ENCODE results near the gene DNM2. TPM values are rescaled to one million over a fixed set of nuclear protein-coding genes. Genes with fewer than 3 reads are reported as not detected.

Gene DNM2
- total RNA-seq, 1 donor from 2014 or later, result 280 TPM

DNA sequence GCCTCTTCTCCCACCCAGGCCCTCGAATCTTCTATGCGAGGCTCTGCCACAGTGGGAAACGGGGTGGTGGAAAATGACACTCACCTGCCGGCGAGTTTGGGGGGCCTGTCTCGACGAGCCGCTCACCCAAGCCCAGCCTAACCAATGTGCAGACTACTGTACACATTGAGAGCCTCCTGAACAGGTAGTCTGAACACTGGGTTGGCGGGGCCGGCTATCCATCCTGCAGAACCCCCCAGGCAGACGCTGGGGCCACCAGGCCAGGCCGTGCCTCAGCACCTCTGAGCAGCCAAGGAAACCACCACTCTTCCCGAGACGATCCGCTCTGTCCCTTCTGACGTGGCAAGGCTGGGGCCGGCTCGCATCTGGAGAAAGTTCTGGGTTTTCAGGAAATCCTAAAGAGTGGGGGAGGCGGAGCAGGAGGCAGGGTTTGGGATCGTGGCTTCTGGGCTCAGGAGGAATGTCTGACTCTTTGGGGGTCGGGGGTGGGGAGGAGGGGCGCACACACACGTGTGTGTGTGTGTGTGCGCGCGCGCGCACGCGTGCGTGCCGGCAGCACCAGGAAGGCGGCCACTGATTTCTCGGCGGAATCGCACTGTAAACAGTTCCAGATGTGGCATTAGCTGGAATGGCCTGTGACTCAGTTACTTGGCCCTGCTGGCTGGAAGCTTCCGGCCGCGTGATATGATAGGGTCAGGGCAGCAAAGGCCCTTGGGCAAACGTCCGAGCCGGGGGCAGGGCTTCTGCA, 99.6 kb downstream of the DNM2 start:
- no peaks in the 10 kb centered on the region for H3K9me3 ChIP-seq
- H3K27ac ChIP-seq, result peak overlapping the region; percentile 60
- DNase-seq, result no peak
- intact Hi-C loops (cut with DNase I), result no loop called here
- no peaks in the 10 kb centered on the region for H3K27me3 ChIP-seq
- peak overlapping the region; percentile 40 for H3K4me3 ChIP-seq
- TF ChIP-seq, protein P1, sequence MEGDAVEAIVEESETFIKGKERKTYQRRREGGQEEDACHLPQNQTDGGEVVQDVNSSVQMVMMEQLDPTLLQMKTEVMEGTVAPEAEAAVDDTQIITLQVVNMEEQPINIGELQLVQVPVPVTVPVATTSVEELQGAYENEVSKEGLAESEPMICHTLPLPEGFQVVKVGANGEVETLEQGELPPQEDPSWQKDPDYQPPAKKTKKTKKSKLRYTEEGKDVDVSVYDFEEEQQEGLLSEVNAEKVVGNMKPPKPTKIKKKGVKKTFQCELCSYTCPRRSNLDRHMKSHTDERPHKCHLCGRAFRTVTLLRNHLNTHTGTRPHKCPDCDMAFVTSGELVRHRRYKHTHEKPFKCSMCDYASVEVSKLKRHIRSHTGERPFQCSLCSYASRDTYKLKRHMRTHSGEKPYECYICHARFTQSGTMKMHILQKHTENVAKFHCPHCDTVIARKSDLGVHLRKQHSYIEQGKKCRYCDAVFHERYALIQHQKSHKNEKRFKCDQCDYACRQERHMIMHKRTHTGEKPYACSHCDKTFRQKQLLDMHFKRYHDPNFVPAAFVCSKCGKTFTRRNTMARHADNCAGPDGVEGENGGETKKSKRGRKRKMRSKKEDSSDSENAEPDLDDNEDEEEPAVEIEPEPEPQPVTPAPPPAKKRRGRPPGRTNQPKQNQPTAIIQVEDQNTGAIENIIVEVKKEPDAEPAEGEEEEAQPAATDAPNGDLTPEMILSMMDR (IDR thresholded peaks at IDR 0.05), result no peak
- ATAC-seq, result no peak
- peaks cover 78% of the 10 kb centered on the region for H3K36me3 ChIP-seq
- peaks cover 10% of the 10 kb centered on the region for H3K4me1 ChIP-seq

DNA sequence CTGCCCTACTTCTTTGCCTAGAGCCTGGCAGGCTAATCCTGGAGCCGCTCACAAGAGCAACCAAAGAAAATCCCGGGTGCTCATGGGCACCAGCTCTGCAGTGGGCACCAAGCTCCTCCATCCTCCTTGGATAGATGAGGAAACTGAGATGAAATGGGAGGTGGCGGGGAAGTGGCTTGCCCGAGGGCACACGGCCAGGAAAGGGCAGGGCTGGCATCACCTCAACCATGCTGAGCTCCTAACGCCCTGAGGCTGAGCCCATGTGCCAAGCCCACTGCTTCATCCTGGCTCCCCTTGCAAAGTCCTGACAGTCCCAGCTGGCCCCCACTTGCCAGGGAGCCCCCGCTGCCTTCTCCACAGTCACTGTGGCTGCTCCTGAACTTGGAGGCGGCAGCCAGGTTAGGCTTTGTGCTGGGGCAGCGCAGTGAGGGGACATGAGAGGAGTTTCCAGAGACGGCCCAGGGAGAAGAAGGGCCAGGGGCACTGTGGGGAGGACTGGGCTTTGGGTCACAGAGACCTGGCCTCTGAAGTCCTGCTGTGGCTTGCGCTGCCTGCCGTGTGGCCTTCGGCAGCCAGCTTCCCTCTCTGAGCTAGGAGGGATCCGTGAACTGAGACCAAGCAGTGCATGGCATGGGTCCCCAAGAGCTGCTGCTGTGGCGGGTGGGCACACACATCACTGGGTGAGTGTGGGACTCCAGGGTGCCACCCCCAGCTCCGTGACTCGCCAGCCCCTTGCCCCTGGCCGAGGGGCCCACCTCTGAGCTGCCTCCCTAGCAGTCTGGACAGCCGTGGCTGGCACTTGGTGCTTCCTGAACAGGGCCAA, 100.6 kb downstream of the DNM2 start:
- peak overlapping the region; percentile 60 for H3K27ac ChIP-seq
- no peaks in the 10 kb centered on the region for H3K27me3 ChIP-seq
- no peaks in the 10 kb centered on the region for H3K9me3 ChIP-seq
- peaks cover 76% of the 10 kb centered on the region for H3K36me3 ChIP-seq
- TF ChIP-seq, protein P1 (IDR thresholded peaks at IDR 0.05), result no peak
- ATAC-seq (no peak), DNase-seq (no peak)
- intact Hi-C loops (cut with DNase I), result no loop called here
- H3K4me3 ChIP-seq, result no peak overlapping the region
- H3K4me1 ChIP-seq, result no peaks in the 10 kb centered on the region

DNA sequence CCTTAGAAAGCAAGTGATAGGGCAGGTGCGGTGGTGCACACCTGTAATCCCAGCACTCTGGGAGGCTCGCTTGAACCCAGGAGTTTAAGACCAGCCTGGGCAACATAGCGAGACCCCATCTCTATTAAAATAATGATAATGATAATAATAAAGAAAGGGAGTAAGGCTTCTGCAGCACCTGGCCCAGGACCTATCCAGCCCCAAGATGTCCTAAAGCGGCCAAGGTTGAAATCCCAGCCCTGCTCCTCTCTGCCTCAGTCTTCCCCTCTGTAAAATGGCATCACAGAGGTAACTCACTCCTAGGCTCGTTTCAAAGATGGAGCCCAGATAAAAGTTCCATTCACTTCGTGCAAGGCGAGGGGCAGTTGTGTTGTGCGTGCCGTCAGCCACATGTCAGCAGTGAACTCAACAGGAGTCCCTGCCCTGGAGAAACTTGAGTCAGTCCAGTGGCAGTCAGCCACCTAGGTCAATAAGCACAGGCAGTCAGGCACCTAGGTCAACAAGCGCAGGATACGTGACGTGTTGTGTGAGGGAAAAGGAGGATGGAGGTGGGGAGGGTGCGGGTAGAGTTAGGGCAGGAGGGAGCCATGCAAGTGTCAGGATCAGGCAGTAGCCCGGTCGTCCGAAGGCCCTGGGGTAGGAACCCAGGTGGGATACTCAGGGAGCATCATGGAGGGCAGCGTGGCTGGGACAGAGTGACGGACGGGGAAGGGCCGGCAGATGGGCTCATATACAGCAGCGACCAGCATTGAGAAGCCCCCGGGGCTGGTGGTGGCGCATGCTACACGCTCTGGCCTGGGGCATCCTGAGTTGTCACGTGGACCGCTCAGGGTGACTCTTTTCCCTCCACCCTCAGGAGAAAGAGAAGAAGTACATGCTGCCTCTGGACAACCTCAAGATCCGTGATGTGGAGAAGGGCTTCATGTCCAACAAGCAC, 101.5 kb downstream of the DNM2 start:
- no peak for DNase-seq

DNA sequence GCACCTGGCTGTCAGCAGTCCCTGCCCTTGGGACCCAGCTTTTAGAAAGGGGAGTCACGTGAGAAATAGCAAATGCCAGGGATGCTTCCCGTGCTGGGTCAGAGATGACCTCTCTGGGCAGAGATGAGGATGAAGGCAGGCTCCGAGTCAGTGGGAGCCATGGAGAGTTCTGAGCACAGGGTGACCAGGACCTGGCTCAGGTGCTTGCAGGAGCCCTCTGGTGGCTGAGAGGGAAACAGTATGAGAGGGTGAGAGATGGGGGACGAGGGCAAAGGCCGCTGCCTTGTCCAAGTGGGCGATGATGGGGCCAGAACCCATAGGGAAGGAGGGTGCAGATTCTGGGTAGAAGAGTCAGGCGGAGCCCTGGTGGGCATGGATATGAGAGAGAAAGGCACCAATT, 102.3 kb downstream of the DNM2 start:
- ATAC-seq, result peak; percentile 6
- H3K9me3 ChIP-seq, result no peaks in the 10 kb centered on the region
- no peak overlapping the region for H3K27ac ChIP-seq
- DNase-seq, result no peak
- intact Hi-C loops (cut with DNase I), result no loop called here
- TF ChIP-seq, protein P1 (IDR thresholded peaks at IDR 0.05), result no peak
- no peaks in the 10 kb centered on the region for H3K4me1 ChIP-seq
- H3K36me3 ChIP-seq, result peaks cover 77% of the 10 kb centered on the region
- no peak overlapping the region for H3K4me3 ChIP-seq
- H3K27me3 ChIP-seq, result no peaks in the 10 kb centered on the region

More for the DNA sequence above, 101.5 kb downstream of the DNM2 start:
- H3K27ac ChIP-seq, result no peak overlapping the region
- no peaks in the 10 kb centered on the region for H3K9me3 ChIP-seq
- no peaks in the 10 kb centered on the region for H3K4me1 ChIP-seq
- H3K27me3 ChIP-seq, result no peaks in the 10 kb centered on the region
- no peak overlapping the region for H3K4me3 ChIP-seq
- TF ChIP-seq, protein P1 (IDR thresholded peaks at IDR 0.05), result no peak
- H3K36me3 ChIP-seq, result peaks cover 76% of the 10 kb centered on the region
- intact Hi-C loops (cut with DNase I), result no loop called here
- ATAC-seq, result no peak

DNA sequence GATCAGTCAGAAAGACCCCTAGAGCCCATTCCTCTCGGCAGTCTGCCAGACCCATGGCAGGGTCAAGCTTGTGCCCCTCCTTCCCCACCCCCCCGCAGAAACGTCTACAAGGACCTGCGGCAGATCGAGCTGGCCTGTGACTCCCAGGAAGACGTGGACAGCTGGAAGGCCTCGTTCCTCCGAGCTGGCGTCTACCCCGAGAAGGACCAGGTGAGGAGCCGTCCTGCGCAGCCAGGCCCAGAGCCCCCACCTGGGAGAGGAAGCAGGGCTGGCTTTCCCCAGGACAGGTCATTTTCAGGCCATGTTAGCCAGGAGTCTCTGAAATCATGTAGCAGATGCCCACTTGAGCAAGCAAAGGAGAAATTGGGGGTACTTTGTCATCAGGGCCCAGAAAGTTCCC, 105.8 kb downstream of the DNM2 start:
- no peak for DNase-seq
- TF ChIP-seq, protein P1 (IDR thresholded peaks at IDR 0.05), result no peak

More for the DNA sequence above, 105.8 kb downstream of the DNM2 start:
- no peak overlapping the region for H3K4me3 ChIP-seq
- H3K36me3 ChIP-seq, result peaks cover 96% of the 10 kb centered on the region
- intact Hi-C loops (cut with DNase I), result no loop called here
- H3K27ac ChIP-seq, result no peak overlapping the region
- no peaks in the 10 kb centered on the region for H3K27me3 ChIP-seq
- no peaks in the 10 kb centered on the region for H3K9me3 ChIP-seq
- no peaks in the 10 kb centered on the region for H3K4me1 ChIP-seq
- no peak for ATAC-seq
